ENCODE results near the gene GRSF1.
"Not testable (repeated sequence)": the region's sequence is repeated elsewhere in the genome, so short reads cannot be mapped to it uniquely, and the experiment has no call there.

Gene GRSF1

DNA sequence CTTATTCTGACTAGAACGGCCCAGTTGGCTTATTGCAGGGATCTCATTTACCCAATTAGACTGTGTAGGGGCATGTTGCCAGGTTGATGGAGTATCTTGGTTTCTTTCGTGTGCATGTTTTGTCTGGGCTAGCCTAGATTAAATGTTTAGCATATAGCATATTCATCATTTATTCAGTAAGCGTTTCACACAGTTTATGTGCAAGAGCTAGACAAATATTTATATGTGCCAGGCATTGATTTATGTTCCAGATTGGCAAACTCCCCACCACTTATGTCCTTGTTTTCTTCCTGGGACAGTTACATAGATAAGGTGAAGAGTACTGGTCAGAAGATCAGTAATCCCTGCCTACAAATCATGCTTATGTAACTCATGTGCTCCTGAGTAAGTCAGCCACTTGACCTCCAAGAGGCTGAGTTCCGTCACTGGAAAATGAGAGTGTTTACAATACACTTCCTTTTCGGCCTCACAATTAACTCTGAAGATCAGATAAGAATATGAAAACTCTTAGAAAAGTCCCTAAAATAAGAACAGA is 60.7 kb downstream of the GRSF1 start:
- DNase-seq (no peak), ATAC-seq (ENCODE audit: insufficient read depth, low read depth) (no peak)
- Histone ChIP-seq H3K27ac (ENCODE audit: low read length) (no peak overlapping the region), H3K36me3 (ENCODE audit: insufficient read depth, low read length) (peaks cover 88% of the 10 kb centered on the region), H3K79me2 (ENCODE audit: insufficient read depth, low read length) (no peaks in the 10 kb centered on the region), H3K4me1 (ENCODE audit: insufficient read depth, low read length) (no peaks in the 10 kb centered on the region), H3K4me2 (ENCODE audit: insufficient read depth, low read length) (no peak overlapping the region), H3K9ac (ENCODE audit: low read depth, low read length) (no peak overlapping the region), H2AFZ (ENCODE audit: low read depth, low read length) (no peak overlapping the region), H3K27me3 (ENCODE audit: insufficient read depth, low read length, poor library complexity) (no peaks in the 10 kb centered on the region), H3K9me3 (ENCODE audit: insufficient read depth, low read length, severe bottlenecking) (no peaks in the 10 kb centered on the region), H3K4me3 (ENCODE audit: low read depth in 1 of 2, low read length in 2 of 2) (no peak overlapping the region), H4K20me1 (ENCODE audit: insufficient read depth, low read length) (no peaks in the 10 kb centered on the region)
- TF ChIP-seq, protein P1, sequence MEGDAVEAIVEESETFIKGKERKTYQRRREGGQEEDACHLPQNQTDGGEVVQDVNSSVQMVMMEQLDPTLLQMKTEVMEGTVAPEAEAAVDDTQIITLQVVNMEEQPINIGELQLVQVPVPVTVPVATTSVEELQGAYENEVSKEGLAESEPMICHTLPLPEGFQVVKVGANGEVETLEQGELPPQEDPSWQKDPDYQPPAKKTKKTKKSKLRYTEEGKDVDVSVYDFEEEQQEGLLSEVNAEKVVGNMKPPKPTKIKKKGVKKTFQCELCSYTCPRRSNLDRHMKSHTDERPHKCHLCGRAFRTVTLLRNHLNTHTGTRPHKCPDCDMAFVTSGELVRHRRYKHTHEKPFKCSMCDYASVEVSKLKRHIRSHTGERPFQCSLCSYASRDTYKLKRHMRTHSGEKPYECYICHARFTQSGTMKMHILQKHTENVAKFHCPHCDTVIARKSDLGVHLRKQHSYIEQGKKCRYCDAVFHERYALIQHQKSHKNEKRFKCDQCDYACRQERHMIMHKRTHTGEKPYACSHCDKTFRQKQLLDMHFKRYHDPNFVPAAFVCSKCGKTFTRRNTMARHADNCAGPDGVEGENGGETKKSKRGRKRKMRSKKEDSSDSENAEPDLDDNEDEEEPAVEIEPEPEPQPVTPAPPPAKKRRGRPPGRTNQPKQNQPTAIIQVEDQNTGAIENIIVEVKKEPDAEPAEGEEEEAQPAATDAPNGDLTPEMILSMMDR (IDR thresholded peaks at IDR 0.05; ENCODE audit: borderline replicate concordance, extremely low read depth, low read length, poor library complexity, severe bottlenecking), result no peak
- TF ChIP-seq EZH2 (IDR thresholded peaks at IDR 0.05; ENCODE audit: borderline replicate concordance, low read depth, low read length, severe bottlenecking), result no peak

DNA sequence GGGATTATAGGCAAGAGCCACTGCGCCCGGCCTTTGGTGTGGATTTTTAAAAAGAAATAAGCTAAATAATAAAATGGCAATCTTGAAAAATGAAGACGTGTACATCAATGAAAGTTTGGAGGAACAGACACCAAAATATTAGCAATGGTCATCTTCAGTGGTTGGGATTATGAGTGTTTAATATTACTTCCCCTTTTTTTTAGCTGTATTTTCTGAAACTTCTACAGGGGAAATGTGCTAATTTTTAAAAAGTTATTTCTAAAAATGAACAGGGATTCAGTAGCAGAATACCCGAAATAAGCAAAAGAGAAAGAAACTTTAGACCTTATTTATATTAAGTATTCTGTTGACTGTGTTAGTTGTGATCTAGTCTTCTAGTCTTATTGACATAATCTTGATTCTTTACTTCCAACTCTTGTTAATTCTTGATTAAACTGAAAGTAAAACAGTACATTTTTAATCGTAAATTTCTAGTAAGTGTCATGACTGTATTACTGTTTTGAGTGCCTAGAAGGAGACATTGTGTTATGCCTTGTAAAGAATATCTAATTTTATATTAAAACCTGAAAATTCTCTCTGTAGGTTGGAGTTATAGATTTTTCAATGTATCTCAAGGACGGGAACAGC is 66.6 kb downstream of the GRSF1 start:
- no peaks in the 10 kb centered on the region for H3K27me3 ChIP-seq (ENCODE audit: insufficient read depth, low read length, poor library complexity)
- no peaks in the 10 kb centered on the region for H3K4me1 ChIP-seq (ENCODE audit: insufficient read depth, low read length)
- no peak overlapping the region for H3K4me2 ChIP-seq (ENCODE audit: insufficient read depth, low read length)
- TF ChIP-seq, protein P1 (IDR thresholded peaks at IDR 0.05; ENCODE audit: borderline replicate concordance, extremely low read depth, low read length, poor library complexity, severe bottlenecking), result no peak
- TF ChIP-seq EZH2 (IDR thresholded peaks at IDR 0.05; ENCODE audit: borderline replicate concordance, low read depth, low read length, severe bottlenecking), result no peak
- no peak overlapping the region for H3K27ac ChIP-seq (ENCODE audit: low read length)
- no peak overlapping the region for H3K4me3 ChIP-seq (ENCODE audit: low read depth in 1 of 2, low read length in 2 of 2)
- ATAC-seq (ENCODE audit: insufficient read depth, low read depth) (no peak), DNase-seq (no peak)
- H3K9ac ChIP-seq (ENCODE audit: low read depth, low read length), result no peak overlapping the region
- H2AFZ ChIP-seq (ENCODE audit: low read depth, low read length), result no peak overlapping the region
- peaks cover 88% of the 10 kb centered on the region for H3K36me3 ChIP-seq (ENCODE audit: insufficient read depth, low read length)
- H3K9me3 ChIP-seq (ENCODE audit: insufficient read depth, low read length, severe bottlenecking), result no peaks in the 10 kb centered on the region
- H3K79me2 ChIP-seq (ENCODE audit: insufficient read depth, low read length), result 0 out of 2 replicates have a peak, but pooled peaks cover 4% of the 10 kb centered on the region
- H4K20me1 ChIP-seq (ENCODE audit: insufficient read depth, low read length), result no peaks in the 10 kb centered on the region

DNA sequence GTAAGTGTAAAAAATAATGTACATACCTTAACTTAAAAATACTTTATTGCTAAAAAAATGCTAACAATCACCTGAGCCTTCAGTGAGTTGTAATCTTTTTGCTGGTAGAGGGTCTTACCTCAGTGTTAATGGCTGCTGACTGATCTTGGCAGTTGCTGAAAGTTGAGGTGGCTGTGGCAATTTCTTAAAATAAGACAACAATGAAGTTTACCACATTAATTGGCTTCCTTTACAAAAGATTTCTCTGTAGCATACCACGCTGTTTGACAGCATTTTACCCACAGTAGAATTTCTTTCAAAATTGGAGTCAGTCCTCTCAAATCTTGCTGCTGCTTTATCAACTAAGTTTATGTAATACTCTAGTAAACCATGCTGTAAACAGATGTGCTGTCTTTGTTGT is 70.3 kb downstream of the GRSF1 start:
- H3K27me3 ChIP-seq (ENCODE audit: insufficient read depth, low read length, poor library complexity); H4K20me1 ChIP-seq (ENCODE audit: insufficient read depth, low read length): not testable (repeated sequence)

DNA sequence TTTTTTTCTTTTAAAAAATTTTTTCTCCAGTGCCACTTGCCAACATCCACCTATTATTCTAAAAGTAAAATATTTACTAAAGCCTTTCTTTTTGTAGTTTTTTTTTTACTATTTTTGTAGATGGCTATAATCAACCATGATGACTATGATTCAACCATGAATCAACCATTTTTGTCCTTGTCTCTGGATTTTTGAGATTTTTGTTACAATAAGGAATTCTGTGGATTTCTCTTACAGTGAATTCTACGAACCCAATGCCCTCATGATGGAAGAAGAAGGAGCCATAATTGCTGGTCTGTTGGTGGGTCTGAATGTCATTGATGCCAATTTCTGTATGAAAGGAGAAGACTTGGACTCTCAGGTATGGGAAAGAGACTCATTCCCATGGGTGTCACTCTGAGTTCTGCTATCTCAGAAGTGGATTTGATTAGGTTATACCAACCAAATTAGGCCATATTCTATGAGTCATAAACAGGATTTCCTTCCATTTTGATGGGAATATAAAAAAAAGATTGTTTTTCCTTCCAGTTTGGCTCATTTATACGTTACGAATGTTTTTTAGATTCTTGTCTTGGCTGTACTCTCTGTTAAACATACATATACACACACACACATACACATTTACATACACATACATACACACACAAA is 71.3 kb downstream of the GRSF1 start:
- Histone ChIP-seq H3K4me2 (ENCODE audit: insufficient read depth, low read length) (no peak overlapping the region), H4K20me1 (ENCODE audit: insufficient read depth, low read length) (no peaks in the 10 kb centered on the region), H3K9me3 (ENCODE audit: insufficient read depth, low read length, severe bottlenecking) (no peaks in the 10 kb centered on the region), H3K4me1 (ENCODE audit: insufficient read depth, low read length) (no peaks in the 10 kb centered on the region), H3K79me2 (ENCODE audit: insufficient read depth, low read length) (peaks cover 27% of the 10 kb centered on the region), H3K36me3 (ENCODE audit: insufficient read depth, low read length) (peaks cover 88% of the 10 kb centered on the region), H3K27ac (ENCODE audit: low read length) (no peak overlapping the region), H2AFZ (ENCODE audit: low read depth, low read length) (no peak overlapping the region), H3K27me3 (ENCODE audit: insufficient read depth, low read length, poor library complexity) (no peaks in the 10 kb centered on the region), H3K4me3 (ENCODE audit: low read depth in 1 of 2, low read length in 2 of 2) (no peak overlapping the region), H3K9ac (ENCODE audit: low read depth, low read length) (no peak overlapping the region)
- DNase-seq, result no peak
- no peak for ATAC-seq (ENCODE audit: insufficient read depth, low read depth)
- TF ChIP-seq, protein P1 (IDR thresholded peaks at IDR 0.05; ENCODE audit: borderline replicate concordance, extremely low read depth, low read length, poor library complexity, severe bottlenecking), result no peak
- TF ChIP-seq EZH2 (IDR thresholded peaks at IDR 0.05; ENCODE audit: borderline replicate concordance, low read depth, low read length, severe bottlenecking), result no peak

More for the DNA sequence above, 70.3 kb downstream of the GRSF1 start:
- not testable (repeated sequence) for H2AFZ ChIP-seq (ENCODE audit: low read depth, low read length); H3K9ac ChIP-seq (ENCODE audit: low read depth, low read length); DNase-seq; H3K4me3 ChIP-seq (ENCODE audit: low read depth in 1 of 2, low read length in 2 of 2); H3K4me2 ChIP-seq (ENCODE audit: insufficient read depth, low read length); H3K4me1 ChIP-seq (ENCODE audit: insufficient read depth, low read length); H3K27ac ChIP-seq (ENCODE audit: low read length); H3K9me3 ChIP-seq (ENCODE audit: insufficient read depth, low read length, severe bottlenecking)
- H3K36me3 ChIP-seq (ENCODE audit: insufficient read depth, low read length), result peaks cover 86% of the 10 kb centered on the region
- peaks cover 18% of the 10 kb centered on the region for H3K79me2 ChIP-seq (ENCODE audit: insufficient read depth, low read length)
- peak; percentile 68; the same call in 2 of the 3 replicates for ATAC-seq (ENCODE audit: insufficient read depth, low read depth)
